Muscle layer of duodenum (tissue), 2 donors: ENCODE results near the gene GDF15.

Source experiments
- H3K27ac ChIP-seq: one replicate; pipeline ENCODE4 v1.7.0; 2013; ENCODE audit warnings: mild to moderate bottlenecking, low read length
- H3K27me3 ChIP-seq: one replicate; pipeline ENCODE4 v1.7.0; 2013; ENCODE audit warnings: low read depth, mild to moderate bottlenecking, control low read depth, low read length
- H3K36me3 ChIP-seq, 2 donors: one replicate each; pipeline ENCODE4 v1.7.0; 2013; ENCODE audit warnings: low read length in 2 of 2, control low read depth in 1 of 2, mild to moderate bottlenecking in 1 of 2; ENCODE audit not compliant: insufficient read depth in 2 of 2, control insufficient read depth in 1 of 2
- H3K4me1 ChIP-seq, 2 donors: one replicate each; pipeline ENCODE4 v1.7.0; 2013; ENCODE audit warnings: low read length in 2 of 2, mild to moderate bottlenecking in 2 of 2, control low read depth in 1 of 2, moderate library complexity in 1 of 2; ENCODE audit not compliant: insufficient read depth in 2 of 2, control insufficient read depth in 1 of 2
- H3K4me3 ChIP-seq, 2 donors: one replicate each; pipeline ENCODE4 v1.7.0; 2013; ENCODE audit warnings: low read length in 2 of 2, low read depth in 1 of 2, mild to moderate bottlenecking in 1 of 2
- H3K9me3 ChIP-seq, 2 donors: one replicate each; pipeline ENCODE4 v1.7.0; 2013; ENCODE audit warnings: low read length in 2 of 2, control low read depth in 1 of 2, mild to moderate bottlenecking in 1 of 2; ENCODE audit not compliant: control insufficient read depth in 1 of 2
- donor health status: healthy.

The GDF15 gene

GRCh38 chr19:18423258-18424020 is 37.5 kb downstream of the GDF15 start:
- Histone ChIP-seq H3K36me3 (no peaks in the 10 kb centered on the region), H3K4me1 (peaks cover 11 to 44% of the 10 kb centered on the region in 2 donors), H3K27me3 (no peaks in the 10 kb centered on the region), H3K9me3 (no peaks in the 10 kb centered on the region), H3K27ac (no peak overlapping the region), H3K4me3 (no peak overlapping the region)

GRCh38 chr19:18424122-18424889 is 38.3 kb downstream of the GDF15 start:
- Histone ChIP-seq H3K36me3 (no peaks in the 10 kb centered on the region), H3K4me3 (no peak overlapping the region), H3K4me1 (peaks cover 6 to 47% of the 10 kb centered on the region in 2 donors), H3K9me3 (no peaks in the 10 kb centered on the region), H3K27me3 (no peaks in the 10 kb centered on the region), H3K27ac (no peak overlapping the region)

GRCh38 chr19:18424890-18425514 is 39.0 kb downstream of the GDF15 start:
- Histone ChIP-seq H3K27ac (no peak overlapping the region), H3K9me3 (no peaks in the 10 kb centered on the region), H3K36me3 (no peaks in the 10 kb centered on the region), H3K4me3 (no peak overlapping the region), H3K27me3 (no peaks in the 10 kb centered on the region), H3K4me1 (peaks cover 6 to 52% of the 10 kb centered on the region in 2 donors)

GRCh38 chr19:18425515-18426415 is 39.8 kb downstream of the GDF15 start:
- Histone ChIP-seq H3K9me3 (no peaks in the 10 kb centered on the region), H3K27me3 (no peaks in the 10 kb centered on the region), H3K36me3 (no peaks in the 10 kb centered on the region), H3K4me3 (no peak overlapping the region), H3K4me1 (peaks cover 6 to 49% of the 10 kb centered on the region in 2 donors), H3K27ac (no peak overlapping the region)

GRCh38 chr19:18426416-18426767 is 40.4 kb downstream of the GDF15 start:
- Histone ChIP-seq H3K36me3 (no peaks in the 10 kb centered on the region), H3K27me3 (no peaks in the 10 kb centered on the region), H3K9me3 (no peaks in the 10 kb centered on the region), H3K4me1 (peaks cover 6 to 43% of the 10 kb centered on the region in 2 donors), H3K27ac (no peak overlapping the region), H3K4me3 (no peak overlapping the region)

- Histone ChIP-seq H3K4me3 (no peak overlapping the region), H3K27ac (no peak overlapping the region), H3K4me1 (peaks cover 6 to 45% of the 10 kb centered on the region in 2 donors), H3K27me3 (no peaks in the 10 kb centered on the region), H3K36me3 (no peaks in the 10 kb centered on the region), H3K9me3 (no peaks in the 10 kb centered on the region)
Measured at GRCh38 chr19:18427080-18427742, 41.3 kb downstream of the GDF15 start.

- Histone ChIP-seq H3K36me3 (no peaks in the 10 kb centered on the region), H3K27ac (no peak overlapping the region), H3K4me3 (no peak overlapping the region), H3K27me3 (no peaks in the 10 kb centered on the region), H3K4me1 (peaks cover 6 to 45% of the 10 kb centered on the region in 2 donors), H3K9me3 (no peaks in the 10 kb centered on the region)
Measured at GRCh38 chr19:18427743-18428113, 41.8 kb downstream of the GDF15 start.

GRCh38 chr19:18428173-18428786 is 42.3 kb downstream of the GDF15 start:
- Histone ChIP-seq H3K27me3 (no peaks in the 10 kb centered on the region), H3K4me3 (peak overlapping the region in 1 of 2 donors; percentile 58), H3K4me1 (peaks cover 6 to 45% of the 10 kb centered on the region in 2 donors), H3K27ac (no peak overlapping the region), H3K9me3 (no peaks in the 10 kb centered on the region), H3K36me3 (no peaks in the 10 kb centered on the region)

- Histone ChIP-seq H3K36me3 (no peaks in the 10 kb centered on the region), H3K4me3 (peak overlapping the region in 1 of 2 donors; percentile 58), H3K4me1 (peaks cover 6 to 40% of the 10 kb centered on the region in 2 donors), H3K27ac (no peak overlapping the region), H3K27me3 (no peaks in the 10 kb centered on the region), H3K9me3 (no peaks in the 10 kb centered on the region)
Measured at GRCh38 chr19:18428787-18429674, 43.1 kb downstream of the GDF15 start.
